PC-3 (cell line): Measurements from ENCODE around the gene TTLL7.

ENCODE experiments used
- CTCF ChIP-seq: fragments of 300-600 bp; sonication (generic); conservative IDR thresholded peaks from 2 replicates; pipeline ENCODE4 v1.5.1; 2017; ENCODE audit warnings: antibody characterized with exemption, low read depth, mild to moderate bottlenecking, low read length
- EZH2 ChIP-seq: fragments of 300-600 bp; sonication (generic); IDR thresholded peaks from one replicate; pipeline ENCODE4 v1.6.1; 2017; ENCODE audit warnings: antibody characterized with exemption, mild to moderate bottlenecking, low read length; ENCODE audit not compliant: unreplicated experiment
- EZH2phosphoT487 ChIP-seq: fragments of 300-600 bp; sonication (generic); IDR thresholded peaks from 2 replicates; pipeline ENCODE4 v1.6.1; 2018; ENCODE audit warnings: mild to moderate bottlenecking, antibody characterized with exemption, low read length, borderline replicate concordance

GRCh38 chr1:83854456-83854855, 144.5 kb downstream of the TTLL7 start:
- TF ChIP-seq CTCF (no peak), EZH2 (no peak), EZH2phosphoT487 (no peak)
